ENCODE results near the gene PTH. TPM values are rescaled to one million over a fixed set of nuclear protein-coding genes. Genes with fewer than 3 reads are reported as not detected.
A peak's percentile ranks its signal among the peaks of the same experiment; 100 is the strongest.

Gene PTH
- total RNA-seq, 1 donor from 2014 or later = not detected

DNA sequence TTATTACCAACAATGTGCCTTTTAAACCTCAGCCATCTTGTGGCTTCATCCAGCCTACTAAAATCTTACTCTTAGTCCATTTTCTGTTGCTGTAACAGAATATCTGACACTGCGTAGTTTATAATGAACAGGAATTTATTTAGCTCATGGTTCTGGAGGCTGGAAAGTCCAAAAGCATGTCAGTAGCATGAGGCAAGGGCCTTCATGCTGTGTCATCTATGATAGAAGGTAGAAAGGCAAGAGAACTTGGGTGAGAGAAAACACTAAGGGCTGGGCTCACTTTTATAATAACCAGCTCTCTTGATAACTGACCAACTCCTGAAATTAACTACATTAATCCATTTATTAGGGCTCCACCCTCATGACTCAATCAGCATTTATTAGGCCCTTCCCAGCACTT is 46.3 kb downstream of the PTH start:
- no peak for DNase-seq (ENCODE audit: low read depth)

DNA sequence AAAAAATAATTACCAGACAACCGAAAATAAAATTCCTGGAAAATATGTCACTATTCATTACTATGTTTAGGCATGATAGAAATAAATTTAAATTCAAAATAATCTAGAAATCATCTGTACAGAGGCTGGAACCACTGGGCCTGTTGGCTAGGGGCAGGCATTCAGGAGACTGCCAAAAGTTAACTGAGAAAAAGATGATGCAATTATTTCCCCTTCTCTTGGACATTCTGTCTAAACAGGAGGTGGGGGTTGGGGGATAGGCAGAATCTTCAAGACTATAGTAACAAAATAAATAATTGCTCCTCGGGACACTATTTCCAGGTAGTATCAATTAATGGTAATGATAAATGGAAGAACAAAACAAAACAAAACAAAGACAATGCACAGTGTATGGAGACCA is 46.9 kb downstream of the PTH start:
- DNase-seq (ENCODE audit: low read depth) = no peak

DNA sequence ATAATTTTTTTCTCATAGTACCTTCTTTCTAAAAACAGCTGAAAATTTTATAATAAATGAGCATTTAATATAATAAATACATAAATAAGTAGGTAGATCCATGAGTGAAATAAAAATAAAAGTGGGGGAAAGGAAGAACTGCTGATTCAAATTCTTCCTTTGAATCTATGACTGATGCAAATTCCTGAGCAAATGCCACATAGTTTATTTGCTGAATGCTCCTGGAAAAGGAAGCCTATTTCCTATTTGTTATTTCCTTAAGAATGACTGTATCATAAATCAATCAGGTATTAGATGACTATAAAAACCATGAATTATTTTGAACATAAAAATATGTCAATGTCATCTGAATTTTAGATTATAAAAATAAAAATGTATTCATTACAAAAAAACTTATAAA is 49.4 kb downstream of the PTH start:
- peak; percentile 71 for DNase-seq (ENCODE audit: low read depth)

DNA sequence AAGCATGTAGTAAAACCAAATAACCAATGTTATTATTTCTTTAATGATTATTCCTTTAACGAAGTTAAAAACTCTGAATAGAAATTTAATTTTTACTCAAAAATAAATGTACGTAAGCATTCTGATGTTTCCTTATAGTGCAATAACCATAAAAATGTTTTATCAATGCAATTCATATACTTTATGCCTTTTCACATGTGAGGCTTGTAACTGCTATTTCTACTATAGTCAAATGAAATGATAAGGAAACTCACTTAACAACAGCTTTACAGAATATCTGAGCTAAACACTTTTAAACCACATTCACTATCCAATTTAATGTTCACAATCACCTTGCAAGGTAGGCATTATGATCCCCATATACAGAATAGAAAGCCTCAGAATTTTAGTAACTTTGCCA is 50.2 kb downstream of the PTH start:
- no peak for DNase-seq (ENCODE audit: low read depth)

Other genes starting within 250 kb of the PTH start
- 17.2 and 20.7 TPM in 2 replicates for gene BMAL1, start 218.2 kb downstream of the PTH start, total RNA-seq
- gene BTBD10, start 32.8 kb downstream of the PTH start, total RNA-seq = 126 and 188 TPM in 2 replicates
- gene FAR1, start 172.7 kb upstream of the PTH start, total RNA-seq = 41.0 and 81.3 TPM in 2 replicates

All from renal cortical epithelial cell (primary cell).